Hepatic stellate cell (primary cell): ENCODE data around the gene PMPCB.

ENCODE experiments used
- DNase-seq: peaks from one replicate; pipeline ENCODE4 v3.0.0; 2011; ENCODE audit warnings: low spot score

The PMPCB gene

GRCh38 chr7:103336761-103337160 is 39.5 kb downstream of the PMPCB start:
- DNase-seq, result no peak

- no peak for DNase-seq
These were observed 41.6 kb downstream of the PMPCB start for GRCh38 chr7:103338864-103339263.

GRCh38 chr7:103341466-103341865 is 44.2 kb downstream of the PMPCB start:
- no peak for DNase-seq

GRCh38 chr7:103343332-103343731 is 46.1 kb downstream of the PMPCB start:
- DNase-seq, result no peak

GRCh38 chr7:103343758-103344452 is 46.7 kb downstream of the PMPCB start:
- DNase-seq, result peak; percentile 33

GRCh38 chr7:103344453-103345149 is 47.4 kb downstream of the PMPCB start, which contains the start of gene DNAJC2:
TSS of gene DNAJC2 (minus strand) at chr7:103344767. CDS start at chr7:103344622, 145 bp downstream.
- peak; percentile 91 for DNase-seq

GRCh38 chr7:103346396-103346795 is 49.2 kb downstream of the PMPCB start:
- DNase-seq, result no peak

GRCh38 chr7:103347507-103348267 is 50.5 kb downstream of the PMPCB start, which contains the start of gene PSMC2:
TSS of gene PSMC2 (plus strand) at chr7:103347643. CDS start at chr7:103347712, 69 bp downstream.
- peak; percentile 81 for DNase-seq

GRCh38 chr7:103348452-103348851 is 51.2 kb downstream of the PMPCB start:
- no peak for DNase-seq

GRCh38 chr7:103348959-103349358 is 51.7 kb downstream of the PMPCB start:
- DNase-seq, result no peak

- no peak for DNase-seq
These were observed 52.6 kb downstream of the PMPCB start for GRCh38 chr7:103349805-103350204.
